ENCODE data around the gene ZSCAN16. TPM values are rescaled to one million over a fixed set of nuclear protein-coding genes. Genes with fewer than 3 reads are reported as not detected.
A peak's percentile ranks its signal among the peaks of the same experiment; 100 is the strongest.

ZSCAN16 gene
- total and polyA plus RNA-seq, 2 of the 13 experiments (the other 11 are each of a cell fraction or from before 2014, with no cell fraction given): 5.7 to 12.7 TPM

GRCh38 chr6:28125401-28125800 lies 992 bp downstream of the ZSCAN16 start:
- 77% methylated on average over 4 of the region's 4 CpGs for WGBS (ENCODE audit: low lambda C conversion rate)
- no peak for TF ChIP-seq RNF2 (conservative IDR thresholded peaks at IDR 0.05; ENCODE audit: low read depth)
- TF ChIP-seq ATF7 (IDR thresholded peaks at IDR 0.05): no peak
- TF ChIP-seq ATF7 (CRISPR knock-in tag; IDR thresholded peaks at IDR 0.05): no peak
- TF ChIP-seq ZNF234 (CRISPR knock-in tag; conservative IDR thresholded peaks at IDR 0.05): no peak
- TF ChIP-seq DBP (CRISPR knock-in tag; IDR thresholded peaks at IDR 0.05; ENCODE audit: not compliant biosample characterization): no peak
- TF ChIP-seq ZNF576 (CRISPR knock-in tag; IDR thresholded peaks at IDR 0.05): no peak
- TF ChIP-seq ZNF782 (CRISPR knock-in tag; IDR thresholded peaks at IDR 0.05; ENCODE audit: borderline replicate concordance): no peak
- intact Hi-C loops (cut with micrococcal nuclease; ENCODE audit: unreplicated experiment) (no loop called here), in situ Hi-C loops (cut with HindIII; ENCODE audit: extremely low pct_ligation_motif_present, low pct_unique_long_range_greater_than_20kb) (no loop called here)
- Histone ChIP-seq H3K27me3 (ENCODE audit: control insufficient read depth in 1 of 2, insufficient read depth in 2 of 2, low read length in 2 of 2) (no peaks in the 10 kb centered on the region; a peak in 1 of 5 replicates), H2AFZ (ENCODE audit: low read length) (no peak overlapping the region), H3K9ac (ENCODE audit: insufficient read depth, low read depth, low read length) (peak overlapping the region; percentile 75; the same call in 1 of the 2 replicates), H3K79me2 (ENCODE audit: insufficient read depth, low read length) (peaks cover 35% of the 10 kb centered on the region), H3K4me1 (ENCODE audit: insufficient read depth, low read length) (peaks cover 24% of the 10 kb centered on the region), H3K4me3 (replicated peaks in 1 of 3; ENCODE audit: insufficient read depth in 1 of 3, low read depth in 2 of 3, low read length in 3 of 3) (peak overlapping the region; percentile 81 to 89 (median 86); a peak in 5 of 6 replicates), H3K9me3 (ENCODE audit: low read length) (no peaks in the 10 kb centered on the region), H3K36me3 (replicated peaks in 1 of 2; ENCODE audit: control insufficient read depth in 1 of 2, insufficient read depth in 2 of 2, low read length in 2 of 2) (peaks cover 5 to 48% of the 10 kb centered on the region in 2 experiments), H3K27ac (ENCODE audit: extremely low read length, insufficient read depth, low read length) (no peak overlapping the region), H3K4me2 (ENCODE audit: low read depth, low read length) (peak overlapping the region; percentile 74), H4K20me1 (ENCODE audit: insufficient read depth, low read length) (0 out of 2 replicates have a peak, but pooled peaks cover 3% of the 10 kb centered on the region)
- DNase-seq (ENCODE audit: low spot score) (no peak), FAIRE-seq (no peak), ATAC-seq (no peak)
- ChIA-PET POLR2A (interaction anchor here (0.6 to 5.1 kb wide), 8 partner anchors 12 to 258 kb away, joined by 3 to 86 read pairs (median 8); partner anchors contain the start of genes ZKSCAN8 and ZNF165), CTCF (ENCODE audit: low intra/inter-chr PET ratio, low total read pairs) (no interaction called here)
- no TSS peak for BruUV-seq (replicated peaks)
